ENCODE results near the gene C2CD3. TPM values are rescaled to one million over a fixed set of nuclear protein-coding genes. Genes with fewer than 3 reads are reported as not detected.

The C2CD3 gene
- total and polyA plus RNA-seq, 9 of the 15 experiments (the other 6 are each of a cell fraction or from before 2014, with no cell fraction given), result 4.4 to 20.2 (median 15.4) TPM

- H3K79me2 ChIP-seq (ENCODE audit: control insufficient read depth, insufficient read depth, low read length), result peaks cover 92% of the 10 kb centered on the region
- no peak overlapping the region for H3K9ac ChIP-seq (ENCODE audit: insufficient read depth in 1 of 2, low read depth in 2 of 2, low read length in 2 of 2)
- no peaks in the 10 kb centered on the region for H3K9me1 ChIP-seq (ENCODE audit: control insufficient read depth, insufficient read depth, low read length)
- peaks cover 6 to 9% of the 10 kb centered on the region in 2 experiments; a peak in 4 of 5 replicates for H3K4me1 ChIP-seq (replicated peaks in 1 of 2; ENCODE audit: control insufficient read depth in 2 of 2, insufficient read depth in 2 of 2, low read length in 2 of 2)
- peaks cover 37% of the 10 kb centered on the region for H3K36me3 ChIP-seq (ENCODE audit: control insufficient read depth, insufficient read depth, low read length)
- POLR2A ChIA-PET, result no interaction called here
- no peak overlapping the region for H3K4me3 ChIP-seq
- in situ Hi-C loops (cut with MboI) (no loop called here), intact Hi-C loops (cut with micrococcal nuclease) (no loop called here)
- DNase-seq (ENCODE audit: extremely low read depth in 1 of 4, low spot score in 3 of 4) (no peak), ATAC-seq (no peak; the same call in 2 of the 3 replicates), FAIRE-seq (no peak)
- no peaks in the 10 kb centered on the region for H3K9me3 ChIP-seq (replicated peaks; ENCODE audit: control insufficient read depth, insufficient read depth, low read depth, low read length)
- H3K27ac ChIP-seq (ENCODE audit: extremely low read depth, low read depth, low read length), result no peak overlapping the region
- H2AFZ ChIP-seq (ENCODE audit: low read depth, low read length), result no peak overlapping the region
- no TSS peak for BruUV-seq (replicated peaks)
- CTCF ChIA-PET (ENCODE audit: low intra/inter-chr PET ratio), result no interaction called here
- no peaks in the 10 kb centered on the region for H3K27me3 ChIP-seq (ENCODE audit: control insufficient read depth in 2 of 2, insufficient read depth in 2 of 2, low read length in 2 of 2)
- no peak overlapping the region for H3K4me2 ChIP-seq (ENCODE audit: insufficient read depth, low read length)
- 89% methylated on average over 7 of the region's 7 CpGs for WGBS (ENCODE audit: insufficient coverage, low coverage, missing lambda C conversion rate)
- H4K20me1 ChIP-seq (replicated peaks; ENCODE audit: control insufficient read depth, insufficient read depth, low read length), result 0 out of 2 replicates have a peak, but pooled peaks cover under 1% of the 10 kb centered on the region
- TF ChIP-seq ZNF766 (CRISPR knock-in tag; conservative IDR thresholded peaks at IDR 0.05) (no peak), FOSL1 (tag; conservative IDR thresholded peaks at IDR 0.05) (peak; percentile 42; the same call in 1 of the 2 replicates), SRSF7 (optimal IDR thresholded peaks at IDR 0.05; ENCODE audit: low read depth, low read length) (no peak), ZBTB12 (CRISPR knock-in tag; IDR thresholded peaks at IDR 0.05) (no peak), HDAC2 (IDR thresholded peaks at IDR 0.05) (no peak), ZNF75A (CRISPR knock-in tag; IDR thresholded peaks at IDR 0.05) (no peak), POLR2A (conservative IDR thresholded peaks at IDR 0.05) (no peak), RUNX1 (IDR thresholded peaks at IDR 0.05; ENCODE audit: low read depth) (no peak), COPS2 (conservative IDR thresholded peaks at IDR 0.05) (no peak), ZNF407 (IDR thresholded peaks at IDR 0.05; ENCODE audit: low read depth) (no peak), MTF1 (CRISPR knock-in tag; IDR thresholded peaks at IDR 0.05; ENCODE audit: borderline replicate concordance) (no peak), ZNF586 (CRISPR knock-in tag; conservative IDR thresholded peaks at IDR 0.05) (no peak)
- TF ChIP-seq, protein P1, sequence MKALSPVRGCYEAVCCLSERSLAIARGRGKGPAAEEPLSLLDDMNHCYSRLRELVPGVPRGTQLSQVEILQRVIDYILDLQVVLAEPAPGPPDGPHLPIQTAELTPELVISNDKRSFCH (CRISPR knock-in tag; IDR thresholded peaks at IDR 0.05), result no peak
- TF ChIP-seq, protein P1 (tag; IDR thresholded peaks at IDR 0.05), result no peak
Measured at GRCh38 chr11:74179234-74180052, 8.6 kb upstream of the C2CD3 start.
